Hepatocyte (in vitro differentiated cells): ENCODE results near the gene SGMS1. TPM values are rescaled to one million over a fixed set of nuclear protein-coding genes. Genes with fewer than 3 reads are reported as not detected.

Experiments
- DNase-seq: peaks from one replicate; pipeline ENCODE4 v3.0.0-alpha.2; 2016; ENCODE audit warnings: low spot score
- H2AFZ ChIP-seq: fragments of 200-600 bp; sonication (generic); 2 replicates; pipeline ENCODE4 v1.6.0; 2016; ENCODE audit warnings: antibody characterized with exemption, mild to moderate bottlenecking
- H3K27ac ChIP-seq: fragments of 200-600 bp; sonication (generic); 2 replicates; pipeline ENCODE4 v1.5.1; 2016; ENCODE audit warnings: mild to moderate bottlenecking
- H3K27me3 ChIP-seq: fragments of 200-600 bp; sonication (generic); 2 replicates; pipeline ENCODE4 v1.6.1; 2016
- H3K36me3 ChIP-seq: fragments of 200-600 bp; sonication (generic); replicated peaks from 2 replicates; pipeline ENCODE4 v1.5.1; 2016; ENCODE audit warnings: low read depth; ENCODE audit not compliant: insufficient read depth
- H3K4me1 ChIP-seq: fragments of 200-600 bp; sonication (generic); 2 replicates; pipeline ENCODE4 v1.5.1; 2016; ENCODE audit warnings: mild to moderate bottlenecking, moderate library complexity; ENCODE audit not compliant: insufficient read depth
- H3K4me2 ChIP-seq: fragments of 200-600 bp; sonication (generic); 2 replicates; pipeline ENCODE4 v1.6.0; 2016
- H3K4me3 ChIP-seq: fragments of 200-600 bp; sonication (generic); 2 replicates; pipeline ENCODE4 v1.5.1; 2016; ENCODE audit warnings: mild to moderate bottlenecking
- H3K79me2 ChIP-seq: fragments of 200-600 bp; sonication (generic); 2 replicates; pipeline ENCODE4 v1.6.0; 2017; ENCODE audit warnings: mild to moderate bottlenecking
- H3K9me2 ChIP-seq: fragments of 200-600 bp; sonication (generic); replicated peaks from 2 replicates; pipeline ENCODE4 v1.6.0; 2017; ENCODE audit warnings: mild to moderate bottlenecking; ENCODE audit not compliant: insufficient read depth
- H3K9me3 ChIP-seq: fragments of 200-600 bp; sonication (generic); 2 replicates; pipeline ENCODE4 v1.5.1; 2016; ENCODE audit warnings: low read depth, mild to moderate bottlenecking
- H4K20me1 ChIP-seq: fragments of 200-600 bp; sonication (generic); 2 replicates; pipeline ENCODE4 v1.6.0; 2016; ENCODE audit warnings: mild to moderate bottlenecking; ENCODE audit not compliant: insufficient read depth, poor library complexity, severe bottlenecking
- EZH2 ChIP-seq: fragments of 200-600 bp; sonication (generic); IDR thresholded peaks from 2 replicates; pipeline ENCODE4 v1.6.1; 2016; ENCODE audit warnings: antibody characterized with exemption, mild to moderate bottlenecking, borderline replicate concordance
- EZH2phosphoT487 ChIP-seq: fragments of 200-600 bp; sonication (generic); IDR thresholded peaks from one replicate; pipeline ENCODE4 v1.6.1; 2018; ENCODE audit warnings: antibody characterized with exemption, mild to moderate bottlenecking, low read depth, moderate library complexity; ENCODE audit not compliant: unreplicated experiment, severe bottlenecking
- WGBS: methylation state at CpG from one replicate; pipeline ENCODE4 v1.1.6; 2016; ENCODE audit warnings: low lambda C conversion rate; ENCODE audit errors: missing lambda C conversion rate; 5-methylcytosine and 5-hydroxymethylcytosine counted together
- polyA plus RNA-seq: library from polyadenylated mRNA; unstranded; fragments of >200 nt; fragmentation: Nextera tagmentation; extraction: Ambion mirVana; gene quantifications from 2 replicates; pipeline ENCODE4 v1.2.1, GENCODE V29; 2016
- total RNA-seq: library from RNA; depleted of rRNA; stranded (reverse); fragments of >200 nt; gene quantifications from 2 replicates; pipeline ENCODE4 v1.2.3, GENCODE V29; 2014
- TF ChIP-seq, protein P1 (sequence below): fragments of 200-600 bp; sonication (generic); IDR thresholded peaks from 2 replicates; pipeline ENCODE4 v1.5.1; 2016; ENCODE audit warnings: antibody characterized with exemption, mild to moderate bottlenecking; ENCODE audit not compliant: poor library complexity

Gene SGMS1
- total and polyA plus RNA-seq, 2 experiments from 2014 or later: 28.1 to 87.8 TPM

GRCh38 chr10:50515420-50515819, 108.3 kb downstream of the SGMS1 start:
- H3K36me3 ChIP-seq: no peaks in the 10 kb centered on the region
- H3K9me3 ChIP-seq: no peaks in the 10 kb centered on the region
- no peaks in the 10 kb centered on the region for H4K20me1 ChIP-seq
- peaks cover 8% of the 10 kb centered on the region for H3K79me2 ChIP-seq
- no peak overlapping the region for H3K27ac ChIP-seq
- DNase-seq: no peak
- TF ChIP-seq, protein P1, sequence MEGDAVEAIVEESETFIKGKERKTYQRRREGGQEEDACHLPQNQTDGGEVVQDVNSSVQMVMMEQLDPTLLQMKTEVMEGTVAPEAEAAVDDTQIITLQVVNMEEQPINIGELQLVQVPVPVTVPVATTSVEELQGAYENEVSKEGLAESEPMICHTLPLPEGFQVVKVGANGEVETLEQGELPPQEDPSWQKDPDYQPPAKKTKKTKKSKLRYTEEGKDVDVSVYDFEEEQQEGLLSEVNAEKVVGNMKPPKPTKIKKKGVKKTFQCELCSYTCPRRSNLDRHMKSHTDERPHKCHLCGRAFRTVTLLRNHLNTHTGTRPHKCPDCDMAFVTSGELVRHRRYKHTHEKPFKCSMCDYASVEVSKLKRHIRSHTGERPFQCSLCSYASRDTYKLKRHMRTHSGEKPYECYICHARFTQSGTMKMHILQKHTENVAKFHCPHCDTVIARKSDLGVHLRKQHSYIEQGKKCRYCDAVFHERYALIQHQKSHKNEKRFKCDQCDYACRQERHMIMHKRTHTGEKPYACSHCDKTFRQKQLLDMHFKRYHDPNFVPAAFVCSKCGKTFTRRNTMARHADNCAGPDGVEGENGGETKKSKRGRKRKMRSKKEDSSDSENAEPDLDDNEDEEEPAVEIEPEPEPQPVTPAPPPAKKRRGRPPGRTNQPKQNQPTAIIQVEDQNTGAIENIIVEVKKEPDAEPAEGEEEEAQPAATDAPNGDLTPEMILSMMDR: no peak
- TF ChIP-seq EZH2 (no peak), EZH2phosphoT487 (no peak)
- 100% methylated on average over 2 of the region's 2 CpGs for WGBS
- no peak overlapping the region for H3K4me2 ChIP-seq
- H3K4me1 ChIP-seq: no peaks in the 10 kb centered on the region
- H2AFZ ChIP-seq: no peak overlapping the region
- no peaks in the 10 kb centered on the region for H3K27me3 ChIP-seq
- no peaks in the 10 kb centered on the region for H3K9me2 ChIP-seq
- H3K4me3 ChIP-seq: no peak overlapping the region

- H3K27me3 ChIP-seq: no peaks in the 10 kb centered on the region
- 90% methylated on average over 2 of the region's 2 CpGs for WGBS
- DNase-seq: no peak
- H3K9me3 ChIP-seq: no peaks in the 10 kb centered on the region
- no peak overlapping the region for H3K4me2 ChIP-seq
- H3K36me3 ChIP-seq: no peaks in the 10 kb centered on the region
- no peak overlapping the region for H3K4me3 ChIP-seq
- H3K79me2 ChIP-seq: peaks cover 9% of the 10 kb centered on the region
- H2AFZ ChIP-seq: no peak overlapping the region
- no peaks in the 10 kb centered on the region for H4K20me1 ChIP-seq
- no peaks in the 10 kb centered on the region for H3K4me1 ChIP-seq
- no peaks in the 10 kb centered on the region for H3K9me2 ChIP-seq
- no peak overlapping the region for H3K27ac ChIP-seq
- TF ChIP-seq, protein P1: no peak
- TF ChIP-seq EZH2phosphoT487: no peak
- TF ChIP-seq EZH2: no peak
Observed at GRCh38 chr10:50514995-50515394, 108.8 kb downstream of the SGMS1 start.

DNA sequence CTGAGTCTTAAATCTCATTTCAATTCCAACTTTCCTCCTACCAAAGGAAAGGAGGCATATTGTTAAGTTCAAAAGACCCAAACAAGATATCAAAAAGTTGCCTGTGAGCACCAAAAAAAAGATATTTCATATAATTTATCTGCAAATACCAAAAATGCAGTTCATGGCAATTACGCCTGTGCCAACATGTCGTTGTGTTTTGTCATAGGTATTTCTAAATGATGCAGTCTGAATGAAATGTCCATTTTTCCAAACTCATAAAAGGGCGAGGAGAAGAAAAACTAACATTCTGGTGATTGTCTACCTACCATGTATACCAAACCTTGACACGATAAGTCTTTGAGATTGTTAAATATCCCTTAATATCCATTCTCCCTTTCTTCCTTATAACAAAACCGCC, 109.8 kb downstream of the SGMS1 start:
- Histone ChIP-seq H4K20me1 (no peaks in the 10 kb centered on the region), H3K9me3 (no peaks in the 10 kb centered on the region), H3K27ac (no peak overlapping the region), H3K79me2 (peaks cover 9% of the 10 kb centered on the region), H3K36me3 (no peaks in the 10 kb centered on the region), H3K9me2 (no peaks in the 10 kb centered on the region), H3K4me1 (peaks cover 3% of the 10 kb centered on the region), H3K4me2 (no peak overlapping the region), H3K27me3 (no peaks in the 10 kb centered on the region), H2AFZ (no peak overlapping the region), H3K4me3 (no peak overlapping the region)
- WGBS: 76% methylated on average over 5 of the region's 5 CpGs
- no peak for DNase-seq
- TF ChIP-seq EZH2 (no peak), EZH2phosphoT487 (no peak)
- TF ChIP-seq, protein P1: no peak
